Measurements from ENCODE around the gene TOP2B.

TOP2B gene

GRCh38 chr3:25555695-25556437, 108.8 kb downstream of the TOP2B start:
- no peak for DNase-seq

GRCh38 chr3:25554376-25554775, 110.3 kb downstream of the TOP2B start:
- no peak for DNase-seq

- DNase-seq = no peak
Measured at GRCh38 chr3:25552251-25552650, 112.5 kb downstream of the TOP2B start.

- DNase-seq = no peak
Measured at GRCh38 chr3:25548836-25549235, 115.9 kb downstream of the TOP2B start.

- no peak for DNase-seq
Measured at GRCh38 chr3:25547943-25548674, 116.6 kb downstream of the TOP2B start.
